Activated B cell treated with CpG ODN at 0.5 μM for 24 hours (primary cell): Measurements from ENCODE around the gene CNTNAP2. TPM values are rescaled to one million over a fixed set of nuclear protein-coding genes. Genes with fewer than 3 reads are reported as not detected.

Source experiments
- ATAC-seq: fragments of 200-7000 bp; cut with Tn5 transposase; one replicate; pipeline ENCODE4 v1.10.0; 2021; ENCODE audit warnings: low read depth, mild to moderate bottlenecking, moderate library complexity
- CTCF ChIA-PET: fragments of 350-600 bp; sonication (Branson Sonifier 250); formaldehyde crosslinking; loops from one replicate; lab custom pipeline; 2021; ENCODE audit warnings: antibody characterized with exemption; lab: Charles Lee
- POLR2A ChIA-PET: fragments of 350-600 bp; sonication (Branson Sonifier 250); formaldehyde crosslinking; loops from one replicate; lab custom pipeline; 2021; ENCODE audit warnings: antibody characterized with exemption; lab: Charles Lee
- DNase-seq: peaks from one replicate; pipeline ENCODE4 v3.0.0; 2022
- H3K27ac Mint-ChIP-seq: one replicate; pipeline ENCODE4 v1.8.0; 2020; ENCODE audit warnings: mixed read lengths
- H3K27me3 Mint-ChIP-seq: one replicate; pipeline ENCODE4 v1.8.0; 2021; ENCODE audit warnings: mixed read lengths
- H3K36me3 Mint-ChIP-seq: one replicate; pipeline ENCODE4 v1.8.0; 2021; ENCODE audit warnings: low read depth, mixed read lengths
- H3K4me1 Mint-ChIP-seq: one replicate; pipeline ENCODE4 v1.8.0; 2021; ENCODE audit warnings: mixed read lengths
- H3K4me3 Mint-ChIP-seq: one replicate; pipeline ENCODE4 v1.8.0; 2020; ENCODE audit warnings: mild to moderate bottlenecking, mixed read lengths
- H3K9me3 Mint-ChIP-seq: one replicate; pipeline ENCODE4 v1.8.0; 2020; ENCODE audit warnings: mixed read lengths
- intact Hi-C: fragments of 100-400 bp; cut with micrococcal nuclease; formaldehyde crosslinking; loops from one replicate; pipeline ENCODE4 v1.15.1; 2024
- total RNA-seq: library from RNA; stranded (reverse); gene quantifications from 2 replicates; pipeline ENCODE4 v1.2.3, GENCODE V29; 2022
- TF ChIP-seq, protein P1 (sequence below): fragments of 200-600 bp; IDR thresholded peaks from one replicate; pipeline ENCODE4 v1.8.0; 2022; ENCODE audit warnings: antibody characterized with exemption, mild to moderate bottlenecking

CNTNAP2 gene
- total RNA-seq, 1 donor from 2014 or later, result 0.84 TPM

DNA sequence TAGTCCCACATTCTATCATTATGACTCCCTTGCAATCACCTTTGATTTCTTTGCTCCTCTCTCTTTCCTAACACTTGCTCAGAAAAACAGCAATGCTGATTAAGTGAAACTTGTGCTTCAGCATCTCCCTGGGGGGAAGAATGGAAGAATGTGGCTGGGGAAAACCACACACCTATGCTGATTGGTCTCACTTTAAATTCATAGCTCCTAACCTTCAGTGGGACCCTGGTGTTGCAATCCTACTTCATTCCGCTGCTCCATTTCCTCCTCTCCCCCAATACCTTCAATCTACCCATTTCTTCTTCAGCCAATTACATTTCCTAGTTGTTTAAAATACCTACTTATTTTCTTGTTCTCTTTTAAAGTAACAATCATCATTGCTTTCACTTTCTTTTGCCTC is 1307.3 kb downstream of the CNTNAP2 start:
- Mint-ChIP-seq H3K27me3 (no peaks in the 10 kb centered on the region), H3K27ac (no peak overlapping the region), H3K36me3 (no peaks in the 10 kb centered on the region), H3K9me3 (no peaks in the 10 kb centered on the region), H3K4me3 (no peak overlapping the region), H3K4me1 (no peaks in the 10 kb centered on the region)
- ChIA-PET CTCF (no interaction called here), POLR2A (no interaction called here)
- DNase-seq (no peak), ATAC-seq (no peak)
- TF ChIP-seq, protein P1, sequence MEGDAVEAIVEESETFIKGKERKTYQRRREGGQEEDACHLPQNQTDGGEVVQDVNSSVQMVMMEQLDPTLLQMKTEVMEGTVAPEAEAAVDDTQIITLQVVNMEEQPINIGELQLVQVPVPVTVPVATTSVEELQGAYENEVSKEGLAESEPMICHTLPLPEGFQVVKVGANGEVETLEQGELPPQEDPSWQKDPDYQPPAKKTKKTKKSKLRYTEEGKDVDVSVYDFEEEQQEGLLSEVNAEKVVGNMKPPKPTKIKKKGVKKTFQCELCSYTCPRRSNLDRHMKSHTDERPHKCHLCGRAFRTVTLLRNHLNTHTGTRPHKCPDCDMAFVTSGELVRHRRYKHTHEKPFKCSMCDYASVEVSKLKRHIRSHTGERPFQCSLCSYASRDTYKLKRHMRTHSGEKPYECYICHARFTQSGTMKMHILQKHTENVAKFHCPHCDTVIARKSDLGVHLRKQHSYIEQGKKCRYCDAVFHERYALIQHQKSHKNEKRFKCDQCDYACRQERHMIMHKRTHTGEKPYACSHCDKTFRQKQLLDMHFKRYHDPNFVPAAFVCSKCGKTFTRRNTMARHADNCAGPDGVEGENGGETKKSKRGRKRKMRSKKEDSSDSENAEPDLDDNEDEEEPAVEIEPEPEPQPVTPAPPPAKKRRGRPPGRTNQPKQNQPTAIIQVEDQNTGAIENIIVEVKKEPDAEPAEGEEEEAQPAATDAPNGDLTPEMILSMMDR, result no peak
- intact Hi-C loops, result no loop called here

DNA sequence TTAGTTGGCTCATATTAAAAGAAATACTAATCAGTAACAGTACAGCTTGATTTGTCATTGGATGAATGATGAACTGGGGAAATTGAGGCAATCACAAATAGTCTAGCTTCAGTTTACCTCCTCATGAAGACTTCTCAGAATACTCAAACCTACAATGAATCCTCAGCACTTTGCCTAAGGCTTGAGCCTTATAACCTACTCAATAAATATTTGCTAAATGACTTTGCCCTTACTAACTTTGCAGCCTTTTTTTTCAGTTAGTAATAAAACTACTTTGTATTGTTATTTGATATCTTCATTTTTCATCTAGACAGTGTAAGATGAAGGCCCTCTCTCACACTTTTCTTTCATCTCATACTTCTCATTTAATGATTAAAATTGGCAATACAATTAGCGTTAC is 1311.5 kb downstream of the CNTNAP2 start:
- ChIA-PET CTCF (no interaction called here), POLR2A (no interaction called here)
- Mint-ChIP-seq H3K9me3 (peaks cover 4% of the 10 kb centered on the region), H3K4me3 (no peak overlapping the region), H3K4me1 (no peaks in the 10 kb centered on the region), H3K27ac (no peak overlapping the region), H3K27me3 (no peaks in the 10 kb centered on the region), H3K36me3 (no peaks in the 10 kb centered on the region)
- DNase-seq (no peak), ATAC-seq (no peak)
- intact Hi-C loops, result no loop called here
- TF ChIP-seq, protein P1, result no peak

DNA sequence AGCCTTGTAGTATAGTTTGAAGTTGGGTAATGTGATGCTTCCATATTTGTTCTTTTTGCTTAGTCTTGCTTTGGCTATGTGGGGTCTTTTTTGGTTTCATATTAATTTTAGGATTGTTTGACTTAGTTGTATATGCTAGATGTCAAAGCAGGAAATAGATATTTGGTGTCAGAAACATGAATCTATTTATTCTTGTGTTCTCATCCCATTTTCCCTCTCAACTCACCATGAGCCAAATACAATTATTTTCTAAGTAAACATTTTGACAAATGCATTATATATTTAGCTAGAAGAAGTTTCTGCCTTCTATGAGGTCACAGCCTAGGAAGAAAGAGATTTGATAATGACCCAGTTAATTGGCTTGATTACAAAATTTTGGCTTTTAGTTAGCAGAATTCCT is 1313.4 kb downstream of the CNTNAP2 start:
- DNase-seq (no peak), ATAC-seq (no peak)
- intact Hi-C loops, result no loop called here
- H3K36me3 Mint-ChIP-seq, result no peaks in the 10 kb centered on the region
- no peak overlapping the region for H3K4me3 Mint-ChIP-seq
- no peaks in the 10 kb centered on the region for H3K27me3 Mint-ChIP-seq
- TF ChIP-seq, protein P1, result no peak
- peaks cover 7% of the 10 kb centered on the region for H3K9me3 Mint-ChIP-seq
- CTCF ChIA-PET, result no interaction called here
- no peaks in the 10 kb centered on the region for H3K4me1 Mint-ChIP-seq
- POLR2A ChIA-PET, result no interaction called here
- no peak overlapping the region for H3K27ac Mint-ChIP-seq

DNA sequence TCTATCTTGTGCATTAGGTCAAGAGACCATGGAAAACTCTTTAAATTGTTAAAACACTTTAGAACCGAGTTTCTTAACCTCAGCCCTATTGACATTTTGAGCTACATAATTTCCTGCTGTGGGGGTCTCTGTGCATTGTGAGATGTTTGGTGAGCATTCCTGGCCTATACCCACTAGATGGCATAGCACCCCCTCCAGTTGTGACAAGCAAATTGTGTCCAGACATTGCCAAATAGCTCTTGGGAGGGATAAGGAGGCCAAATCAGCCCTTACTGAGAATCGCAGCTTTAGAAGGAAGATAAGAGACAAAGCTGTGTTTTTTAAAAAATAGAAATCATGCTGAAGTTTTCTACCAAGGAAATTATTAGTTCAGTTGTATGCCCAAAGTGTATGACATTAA is 1315.5 kb downstream of the CNTNAP2 start:
- peaks cover 7% of the 10 kb centered on the region for H3K9me3 Mint-ChIP-seq
- no peaks in the 10 kb centered on the region for H3K27me3 Mint-ChIP-seq
- ChIA-PET POLR2A (no interaction called here), CTCF (no interaction called here)
- H3K4me1 Mint-ChIP-seq, result no peaks in the 10 kb centered on the region
- intact Hi-C loops, result no loop called here
- H3K4me3 Mint-ChIP-seq, result no peak overlapping the region
- H3K27ac Mint-ChIP-seq, result no peak overlapping the region
- no peak for DNase-seq
- no peaks in the 10 kb centered on the region for H3K36me3 Mint-ChIP-seq
- no peak for ATAC-seq
- TF ChIP-seq, protein P1, result no peak

DNA sequence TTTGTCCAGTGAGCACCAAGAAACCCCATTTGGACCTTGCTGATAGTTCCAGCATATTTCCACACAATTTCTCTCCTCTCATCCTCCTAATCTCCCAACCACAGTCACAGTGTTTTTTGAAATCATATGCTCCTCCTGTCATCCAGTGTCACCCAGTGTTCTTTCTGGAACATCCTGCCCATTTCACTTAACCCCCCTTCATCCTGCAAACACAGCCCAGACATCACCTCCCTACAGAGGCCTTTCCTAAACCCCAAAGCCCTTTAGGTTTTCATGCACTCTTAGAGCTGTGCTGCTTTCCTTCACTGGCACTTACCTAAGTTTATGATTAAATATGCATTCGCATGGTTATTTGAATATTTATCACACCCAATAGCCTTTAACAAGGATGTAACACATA is 1316.0 kb downstream of the CNTNAP2 start:
- H3K27me3 Mint-ChIP-seq, result no peaks in the 10 kb centered on the region
- ATAC-seq, result no peak
- TF ChIP-seq, protein P1, result no peak
- H3K9me3 Mint-ChIP-seq, result peaks cover 7% of the 10 kb centered on the region
- ChIA-PET POLR2A (no interaction called here), CTCF (no interaction called here)
- intact Hi-C loops, result no loop called here
- no peak overlapping the region for H3K27ac Mint-ChIP-seq
- H3K4me3 Mint-ChIP-seq, result no peak overlapping the region
- no peaks in the 10 kb centered on the region for H3K4me1 Mint-ChIP-seq
- no peaks in the 10 kb centered on the region for H3K36me3 Mint-ChIP-seq
- no peak for DNase-seq
